SK-N-SH (cell line): ENCODE results near the gene ZNF319. TPM values are rescaled to one million over a fixed set of nuclear protein-coding genes. Genes with fewer than 3 reads are reported as not detected.
A peak's percentile ranks its signal among the peaks of the same experiment; 100 is the strongest.

Experiments
- CTCF ChIA-PET: fragments of 300-600, 350-600 bp; formaldehyde crosslinking; extraction: SDS; loops from one replicate; lab custom pipeline; 2021; lab: Yijun Ruan, JAX
- POLR2A ChIA-PET: fragments of 350-600 bp; sonication (Branson Sonifier 250); formaldehyde crosslinking; extraction: SDS; loops from one replicate; lab custom pipeline; 2020; ENCODE audit warnings: antibody characterized with exemption, inconsistent platforms; lab: Yijun Ruan, JAX
- DNase-seq: peaks from one replicate; pipeline ENCODE4 v3.0.0; 2012
- H2AFZ ChIP-seq: fragments of 200-600 bp; sonication (generic); 2 replicates; pipeline ENCODE4 v1.8.1; 2016; ENCODE audit warnings: antibody characterized with exemption, mild to moderate bottlenecking, low read depth
- H3F3A ChIP-seq: fragments of 200-600 bp; sonication (generic); replicated peaks from 2 replicates; pipeline ENCODE3; 2016; ENCODE audit warnings: antibody characterized with exemption, mild to moderate bottlenecking; ENCODE audit not compliant: insufficient read depth
- H3K27ac ChIP-seq, 2 experiments: fragments of 200-500 bp in 1 of 2; fragments of 200-600 bp in 1 of 2; sonication (Bioruptor generic) in 1 of 2; sonication (generic), shearing (Covaris generic) in 1 of 2; 2 replicates each; pipeline versions ENCODE4 v1.5.1 to v1.6.1; 2014 to 2016; ENCODE audit warnings: low read depth in 2 of 2, inconsistent platforms in 1 of 2, low read length in 1 of 2, mild to moderate bottlenecking in 1 of 2, mixed read lengths in 1 of 2
- H3K27me3 ChIP-seq: fragments of 200-600 bp; sonication (generic), shearing (Covaris generic); 2 replicates; pipeline ENCODE4 v1.6.1; 2016; ENCODE audit warnings: mixed run types; ENCODE audit not compliant: insufficient read depth
- H3K36me3 ChIP-seq, 2 experiments: fragments of 200-500 bp in 1 of 2; fragments of 200-600 bp in 1 of 2; sonication (Bioruptor generic) in 1 of 2; sonication (generic) in 1 of 2; replicated peaks in 1 of 2; 2 replicates each; pipeline versions ENCODE3 to v1.5.1; 2014 to 2016; ENCODE audit warnings: low read length in 1 of 2, mild to moderate bottlenecking in 1 of 2; ENCODE audit not compliant: insufficient read depth in 2 of 2, control insufficient read depth in 1 of 2
- H3K4me1 ChIP-seq, 2 experiments: fragments of 200-500 bp in 1 of 2; fragments of 200-600 bp in 1 of 2; sonication (Bioruptor generic) in 1 of 2; sonication (generic), shearing (Covaris generic) in 1 of 2; 2 replicates each; pipeline versions ENCODE4 v1.5.1 to v1.6.1; 2014 to 2016; ENCODE audit warnings: low read depth in 1 of 2, low read length in 1 of 2, mixed run types in 1 of 2; ENCODE audit not compliant: insufficient read depth in 2 of 2, control insufficient read depth in 1 of 2
- H3K4me2 ChIP-seq: fragments of 200-600 bp; sonication (generic), shearing (Covaris generic); 2 replicates; pipeline ENCODE4 v1.6.1; 2017; ENCODE audit warnings: mixed run types
- H3K4me3 ChIP-seq, 2 experiments: fragments of 200-500 bp in 1 of 2; fragments of 200-600 bp in 1 of 2; sonication (Bioruptor generic) in 1 of 2; sonication (generic), shearing (Covaris generic) in 1 of 2; 2 replicates each; pipeline versions ENCODE4 v1.5.1 to v1.8.1; 2014 to 2016; ENCODE audit warnings: low read depth in 2 of 2, inconsistent platforms in 1 of 2, low read length in 1 of 2, mild to moderate bottlenecking in 1 of 2, mixed read lengths in 1 of 2, moderate library complexity in 1 of 2
- H3K79me2 ChIP-seq: fragments of 200-600 bp; sonication (generic); 2 replicates; pipeline ENCODE4 v1.8.1; 2017; ENCODE audit warnings: mild to moderate bottlenecking; ENCODE audit not compliant: insufficient read depth
- H3K9ac ChIP-seq: fragments of 200-600 bp; sonication (generic); 2 replicates; pipeline ENCODE4 v1.6.1; 2017; ENCODE audit warnings: mixed run types
- H3K9me2 ChIP-seq: fragments of 200-600 bp; sonication (generic); 2 replicates; pipeline ENCODE4 v1.6.1; 2017; ENCODE audit warnings: mixed run types
- H3K9me3 ChIP-seq: fragments of 200-600 bp; sonication (generic); 2 replicates; pipeline ENCODE4 v1.6.1; 2017; ENCODE audit warnings: mixed run types, mild to moderate bottlenecking, moderate library complexity
- H4K20me1 ChIP-seq: fragments of 200-600 bp; sonication (generic); 2 replicates; pipeline ENCODE4 v1.6.1; 2017; ENCODE audit warnings: mild to moderate bottlenecking, mixed run types; ENCODE audit not compliant: insufficient read depth
- EP300 ChIP-seq, 2 experiments: IDR thresholded peaks; 2 replicates each; pipeline versions ENCODE4 v1.4.0 to v1.6.1; 2012; ENCODE audit warnings: borderline replicate concordance in 1 of 2, low read depth in 1 of 2, low read length in 1 of 2
- FOXJ3 ChIP-seq: sonication (generic); formaldehyde crosslinking; IDR thresholded peaks from 2 replicates; pipeline ENCODE4 v1.5.1; 2020; ENCODE audit warnings: mild to moderate bottlenecking, missing genetic modification reagents
- FOXM1 ChIP-seq: IDR thresholded peaks from 2 replicates; pipeline ENCODE4 v1.4.0; 2012; ENCODE audit warnings: low read depth, mild to moderate bottlenecking
- GABPA ChIP-seq: IDR thresholded peaks from 2 replicates; pipeline ENCODE4 v1.4.0; 2012; ENCODE audit warnings: low read depth, mild to moderate bottlenecking
- MEF2A ChIP-seq: IDR thresholded peaks from 2 replicates; pipeline ENCODE4 v1.4.0; 2012; ENCODE audit warnings: low read depth, borderline replicate concordance
- MXI1 ChIP-seq: IDR thresholded peaks from 2 replicates; pipeline ENCODE4 v1.6.1; 2012; ENCODE audit warnings: mild to moderate bottlenecking, low read depth, low read length, improper control_type of control experiment
- RCOR1 ChIP-seq: fragments of 150-350 bp; IDR thresholded peaks from 2 replicates; pipeline ENCODE4 v1.6.1; 2017; ENCODE audit warnings: antibody characterized with exemption, low read length
- RFX5 ChIP-seq: IDR thresholded peaks from 2 replicates; pipeline ENCODE4 v1.6.1; 2012; ENCODE audit warnings: mild to moderate bottlenecking, improper control_type of control experiment, low read length
- SMC3 ChIP-seq: IDR thresholded peaks from 2 replicates; pipeline ENCODE4 v1.6.1; 2012; ENCODE audit warnings: low read depth, low read length, improper control_type of control experiment
- USF2 ChIP-seq: fragments of 150-350 bp; IDR thresholded peaks from 2 replicates; pipeline ENCODE4 v1.6.1; 2017; ENCODE audit warnings: antibody characterized with exemption, low read length, low read depth, borderline replicate concordance
- YY1 ChIP-seq: IDR thresholded peaks from 2 replicates; pipeline ENCODE4 v1.4.0; 2012; ENCODE audit warnings: low read depth, mild to moderate bottlenecking
- WGBS: methylation state at CpG from one replicate; pipeline ENCODE4 v1.1.6; 2017; ENCODE audit warnings: low lambda C conversion rate; 5-methylcytosine and 5-hydroxymethylcytosine counted together
- polyA plus RNA-seq, 3 experiments: library from polyadenylated mRNA; depleted of rRNA; stranded (reverse); fragments of >200 nt; gene quantifications; 2 replicates each; pipeline ENCODE4 v1.2.3, GENCODE V29; 2012
- TF ChIP-seq, protein P1 (sequence below): IDR thresholded peaks from 2 replicates; pipeline ENCODE4 v1.6.1; 2012; ENCODE audit warnings: mild to moderate bottlenecking, low read depth, low read length, moderate library complexity
- TF ChIP-seq, protein P2 (sequence below): fragments of 150-350 bp; IDR thresholded peaks from 2 replicates; pipeline ENCODE4 v1.6.1; 2016; ENCODE audit warnings: mild to moderate bottlenecking, low read depth, low read length
- TF ChIP-seq, protein P3 (sequence below): IDR thresholded peaks from 2 replicates; pipeline ENCODE4 v1.4.0; 2012; ENCODE audit warnings: low read depth

The ZNF319 gene
- polyA plus RNA-seq, 1 of the 3 experiments (the other 2 are of a cell fraction) = 7.6 TPM

- TF ChIP-seq, protein P1, sequence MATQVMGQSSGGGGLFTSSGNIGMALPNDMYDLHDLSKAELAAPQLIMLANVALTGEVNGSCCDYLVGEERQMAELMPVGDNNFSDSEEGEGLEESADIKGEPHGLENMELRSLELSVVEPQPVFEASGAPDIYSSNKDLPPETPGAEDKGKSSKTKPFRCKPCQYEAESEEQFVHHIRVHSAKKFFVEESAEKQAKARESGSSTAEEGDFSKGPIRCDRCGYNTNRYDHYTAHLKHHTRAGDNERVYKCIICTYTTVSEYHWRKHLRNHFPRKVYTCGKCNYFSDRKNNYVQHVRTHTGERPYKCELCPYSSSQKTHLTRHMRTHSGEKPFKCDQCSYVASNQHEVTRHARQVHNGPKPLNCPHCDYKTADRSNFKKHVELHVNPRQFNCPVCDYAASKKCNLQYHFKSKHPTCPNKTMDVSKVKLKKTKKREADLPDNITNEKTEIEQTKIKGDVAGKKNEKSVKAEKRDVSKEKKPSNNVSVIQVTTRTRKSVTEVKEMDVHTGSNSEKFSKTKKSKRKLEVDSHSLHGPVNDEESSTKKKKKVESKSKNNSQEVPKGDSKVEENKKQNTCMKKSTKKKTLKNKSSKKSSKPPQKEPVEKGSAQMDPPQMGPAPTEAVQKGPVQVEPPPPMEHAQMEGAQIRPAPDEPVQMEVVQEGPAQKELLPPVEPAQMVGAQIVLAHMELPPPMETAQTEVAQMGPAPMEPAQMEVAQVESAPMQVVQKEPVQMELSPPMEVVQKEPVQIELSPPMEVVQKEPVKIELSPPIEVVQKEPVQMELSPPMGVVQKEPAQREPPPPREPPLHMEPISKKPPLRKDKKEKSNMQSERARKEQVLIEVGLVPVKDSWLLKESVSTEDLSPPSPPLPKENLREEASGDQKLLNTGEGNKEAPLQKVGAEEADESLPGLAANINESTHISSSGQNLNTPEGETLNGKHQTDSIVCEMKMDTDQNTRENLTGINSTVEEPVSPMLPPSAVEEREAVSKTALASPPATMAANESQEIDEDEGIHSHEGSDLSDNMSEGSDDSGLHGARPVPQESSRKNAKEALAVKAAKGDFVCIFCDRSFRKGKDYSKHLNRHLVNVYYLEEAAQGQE = no peak
- TF ChIP-seq GABPA (no peak), MEF2A (no peak)
- TF ChIP-seq, protein P2, sequence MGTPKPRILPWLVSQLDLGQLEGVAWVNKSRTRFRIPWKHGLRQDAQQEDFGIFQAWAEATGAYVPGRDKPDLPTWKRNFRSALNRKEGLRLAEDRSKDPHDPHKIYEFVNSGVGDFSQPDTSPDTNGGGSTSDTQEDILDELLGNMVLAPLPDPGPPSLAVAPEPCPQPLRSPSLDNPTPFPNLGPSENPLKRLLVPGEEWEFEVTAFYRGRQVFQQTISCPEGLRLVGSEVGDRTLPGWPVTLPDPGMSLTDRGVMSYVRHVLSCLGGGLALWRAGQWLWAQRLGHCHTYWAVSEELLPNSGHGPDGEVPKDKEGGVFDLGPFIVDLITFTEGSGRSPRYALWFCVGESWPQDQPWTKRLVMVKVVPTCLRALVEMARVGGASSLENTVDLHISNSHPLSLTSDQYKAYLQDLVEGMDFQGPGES = no peak
- TF ChIP-seq, all 33 proteins: peak for 0
Measured at GRCh38 chr16:58002416-58002800, 1.9 kb upstream of the ZNF319 start (continued).

GRCh38 chr16:58001781-58002415 is 1.4 kb upstream of the ZNF319 start:
- 36% methylated on average over 10 of the region's 10 CpGs for WGBS
- ChIA-PET POLR2A (interaction anchor here (1.0 kb wide), 1 partner anchor 127 kb away, joined by 4 read pairs; the partner anchor contains the start of gene CFAP20), CTCF (interaction anchor here (0.6 to 6.2 kb wide), 24 partner anchors 8 to 486 kb away, joined by 3 to 71 read pairs (median 5); partner anchors contain the start of gene CFAP20)
- H3K9me2 ChIP-seq = no peaks in the 10 kb centered on the region
- no peaks in the 10 kb centered on the region for H3K27me3 ChIP-seq
- 0 out of 2 replicates have a peak, but pooled peaks cover 6% of the 10 kb centered on the region for H4K20me1 ChIP-seq
- no peaks in the 10 kb centered on the region for H3K9me3 ChIP-seq
- DNase-seq = no peak
- H3K4me1 ChIP-seq = peaks cover 0 to 18% of the 10 kb centered on the region in 2 experiments; a peak in 2 of 4 replicates
- peaks cover 34% of the 10 kb centered on the region for H3K79me2 ChIP-seq
- H3K4me2 ChIP-seq = peak overlapping the region; percentile 100
- peak overlapping the region; percentile 88 to 94 for H3K4me3 ChIP-seq
- peak overlapping the region in 1 of 2 experiments; percentile 80; a peak in 2 of 4 replicates for H3K27ac ChIP-seq
- peaks cover 12 to 20% of the 10 kb centered on the region in 2 experiments for H3K36me3 ChIP-seq
- 0 out of 2 replicates have a peak overlapping the region, but pooled peaks have one; percentile 15 for H3K9ac ChIP-seq
- TF ChIP-seq MXI1 (no peak), SMC3 (no peak), RFX5 (no peak), FOXJ3 (CRISPR knock-in tag) (no peak), FOXM1 (no peak), USF2 (no peak), YY1 (no peak), EP300 (IDR thresholded peaks at IDR 0.05; ENCODE audit: borderline replicate concordance in 1 of 2, low read depth in 1 of 2, low read length in 1 of 2) (no peak), RCOR1 (no peak)
- TF ChIP-seq, protein P3, sequence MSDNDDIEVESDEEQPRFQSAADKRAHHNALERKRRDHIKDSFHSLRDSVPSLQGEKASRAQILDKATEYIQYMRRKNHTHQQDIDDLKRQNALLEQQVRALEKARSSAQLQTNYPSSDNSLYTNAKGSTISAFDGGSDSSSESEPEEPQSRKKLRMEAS = no peak
- TF ChIP-seq, protein P1 = no peak
- TF ChIP-seq, all 33 proteins: peak for 0
- Histone ChIP-seq H3F3A (peaks cover 4% of the 10 kb centered on the region), H2AFZ (no peak overlapping the region; the same call in 1 of the 2 replicates)
